SK-N-MC (cell line): Measurements from ENCODE around the gene STRN4.

Experiments used
- EZH2 ChIP-seq: fragments of 200-600 bp; sonication (generic); IDR thresholded peaks from one replicate; pipeline ENCODE4 v1.6.1; 2017; ENCODE audit warnings: antibody characterized with exemption
- FOXP2 ChIP-seq: optimal IDR thresholded peaks from 2 replicates; pipeline ENCODE3; 2011; ENCODE audit warnings: mild to moderate bottlenecking, moderate library complexity; ENCODE audit not compliant: insufficient read depth; ENCODE audit errors: extremely low read length, control extremely low read depth
- POLR2AphosphoS5 ChIP-seq: IDR thresholded peaks from 2 replicates; pipeline ENCODE4 v1.6.1; 2012; ENCODE audit warnings: mild to moderate bottlenecking, low read depth, low read length, borderline replicate concordance

DNA sequence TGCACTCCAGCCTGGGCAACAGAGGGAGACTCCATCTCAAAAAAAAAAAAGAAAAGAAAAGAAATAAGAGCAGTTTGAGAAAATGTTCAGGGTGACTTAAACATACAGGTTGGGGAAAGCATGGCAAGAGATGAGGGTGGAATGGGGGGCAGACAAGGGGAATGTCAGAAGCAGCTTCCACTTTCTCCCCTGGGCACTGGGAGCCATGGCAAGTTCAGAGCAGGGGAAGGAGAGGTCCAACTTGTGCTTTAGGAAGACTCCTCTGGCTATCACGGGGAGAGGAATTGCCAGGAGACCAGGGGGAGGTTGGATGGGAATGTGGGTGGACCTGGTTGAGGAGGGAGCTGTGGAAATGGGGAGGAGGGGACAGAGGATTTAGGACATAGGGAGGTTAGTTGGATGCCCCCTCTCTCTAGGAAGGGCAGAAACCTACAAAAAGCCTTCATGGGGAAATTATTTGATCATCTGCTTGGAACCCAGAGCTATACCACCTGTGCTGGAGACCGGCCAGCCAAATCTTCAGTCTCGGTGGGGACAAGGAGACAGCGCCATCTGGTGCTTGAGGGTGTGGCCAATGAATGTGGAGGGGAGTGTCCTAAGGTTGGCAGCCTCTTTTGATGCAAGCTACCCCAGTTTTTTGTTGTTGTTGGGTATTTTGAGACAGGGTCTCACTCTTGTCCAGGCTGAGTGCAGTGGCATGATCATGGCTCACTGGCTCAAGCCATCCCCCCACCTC lies 7.3 kb upstream of the STRN4 start:
- TF ChIP-seq EZH2, result no peak
- no peak for TF ChIP-seq POLR2AphosphoS5
- no peak for TF ChIP-seq FOXP2
